ENCODE measurements around the gene ZNF43.
"Not testable (repeated sequence)": the region's sequence is repeated elsewhere in the genome, so short reads cannot be mapped to it uniquely, and the experiment has no call there.

The ZNF43 gene

GRCh38 chr19:21835810-21836444 is at the start of gene ZNF43:
Gene ZNF43 (minus strand): TSS chr19:21836182. CDS start chr19:21836038, 144 bp downstream.
- DNase-seq, result peak; percentile 91

- DNase-seq, result not testable (repeated sequence)
These were observed 49.5 kb upstream of the ZNF43 start for GRCh38 chr19:21885516-21885915.

- not testable (repeated sequence) for DNase-seq
These were observed 48.8 kb upstream of the ZNF43 start for GRCh38 chr19:21884786-21885185.

GRCh38 chr19:21883516-21883915 is 47.5 kb upstream of the ZNF43 start:
- DNase-seq, result no peak

- not testable (repeated sequence) for DNase-seq
These were observed 44.8 kb upstream of the ZNF43 start for GRCh38 chr19:21880761-21881160.

GRCh38 chr19:21878646-21879045 is 42.7 kb upstream of the ZNF43 start:
- DNase-seq, result no peak

GRCh38 chr19:21877976-21878375 is 42.0 kb upstream of the ZNF43 start:
- DNase-seq, result no peak

GRCh38 chr19:21876608-21877007 is 40.6 kb upstream of the ZNF43 start:
- not testable (repeated sequence) for DNase-seq

- DNase-seq, result no peak
These were observed 21.0 kb upstream of the ZNF43 start for GRCh38 chr19:21856773-21857514.

GRCh38 chr19:21851596-21852345 is 15.8 kb upstream of the ZNF43 start:
- DNase-seq, result peak; percentile 86

GRCh38 chr19:21850656-21851255 is 14.8 kb upstream of the ZNF43 start:
- no peak for DNase-seq

GRCh38 chr19:21848706-21849105 is 12.7 kb upstream of the ZNF43 start:
- DNase-seq, result no peak

GRCh38 chr19:21843081-21843480 is 7.1 kb upstream of the ZNF43 start:
- DNase-seq, result no peak

GRCh38 chr19:21841488-21842097 is 5.6 kb upstream of the ZNF43 start:
- no peak for DNase-seq

GRCh38 chr19:21841081-21841480 is 5.1 kb upstream of the ZNF43 start:
- DNase-seq, result no peak

GRCh38 chr19:21839976-21840375 is 4.0 kb upstream of the ZNF43 start:
- DNase-seq, result no peak

GRCh38 chr19:21838646-21839045 is 2.7 kb upstream of the ZNF43 start:
- DNase-seq, result no peak

- DNase-seq, result no peak
These were observed 563 bp downstream of the ZNF43 start for GRCh38 chr19:21835429-21835809.

- DNase-seq, result no peak
These were observed 2.2 kb downstream of the ZNF43 start for GRCh38 chr19:21833733-21834132.

GRCh38 chr19:21824679-21825078 is 11.3 kb downstream of the ZNF43 start:
- no peak for DNase-seq

GRCh38 chr19:21823224-21823623 is 12.8 kb downstream of the ZNF43 start:
- no peak for DNase-seq

GRCh38 chr19:21812448-21812847 is 23.5 kb downstream of the ZNF43 start:
- DNase-seq, result no peak

Measured in CD4-positive, alpha-beta T cell treated with Interferon gamma for 1 hour (primary cell).